HepG2 (cell line): Measurements from ENCODE around the gene SGK1. TPM values are rescaled to one million over a fixed set of nuclear protein-coding genes. Genes with fewer than 3 reads are reported as not detected.

Experiments used
- ATAC-seq: fragments of 200-7000 bp; cut with Tn5 transposase; 3 replicates; pipeline ENCODE4 v1.9.1; 2020; ENCODE audit warnings: mild to moderate bottlenecking, moderate library complexity
- BruUV-seq: library from RNA; stranded (reverse); fragments of 400-500 nt; replicated peaks from 2 replicates; lab custom pipeline; 2021; lab: Mats Ljungman, UMichigan
- CTCF ChIA-PET: fragments of 300-600 bp; formaldehyde crosslinking; extraction: SDS; loops from one replicate; lab custom pipeline; 2021; ENCODE audit warnings: low total read pairs, inconsistent platforms, low intra/inter-chr PET ratio; lab: Yijun Ruan, JAX
- POLR2A ChIA-PET: fragments of 350-600 bp; sonication (Branson Sonifier 250); formaldehyde crosslinking; loops from one replicate; lab custom pipeline; 2020; ENCODE audit warnings: antibody characterized with exemption, inconsistent platforms; lab: Yijun Ruan, JAX
- DNase-seq: peaks from one replicate; pipeline ENCODE4 v3.0.0-alpha.2; 2015; ENCODE audit warnings: low spot score
- FAIRE-seq: peaks from 3 replicates; lab custom pipeline; 2011; peaks lifted over from hg19 to GRCh38; lab: Jason Lieb, UNC
- H2AFZ ChIP-seq: one replicate; pipeline ENCODE4 v1.6.1; 2011; ENCODE audit warnings: low read length, inconsistent platforms
- H3K27ac ChIP-seq: fragments of 300-600 bp; 3 replicates; pipeline ENCODE4 v1.8.0; 2011; ENCODE audit warnings: mixed run types, mild to moderate bottlenecking, mixed read lengths, low read length, inconsistent platforms; ENCODE audit not compliant: insufficient read depth; ENCODE audit errors: extremely low read length
- H3K27me3 ChIP-seq, 2 experiments: fragments of 200-600 bp in 1 of 2; 2 replicates in 1 of 2; 3 replicates in 1 of 2; pipeline versions ENCODE4 v1.6.0 to v1.8.0; 2011; ENCODE audit warnings: low read length in 2 of 2, mild to moderate bottlenecking in 2 of 2, moderate library complexity in 2 of 2, inconsistent platforms in 1 of 2; ENCODE audit not compliant: insufficient read depth in 2 of 2, control insufficient read depth in 1 of 2
- H3K36me3 ChIP-seq, 2 experiments: fragments of 200-600 bp in 1 of 2; replicated peaks in 1 of 2; 2 replicates in 1 of 2; 3 replicates in 1 of 2; pipeline versions ENCODE4 v1.5.1 to v1.8.0; 2011; ENCODE audit warnings: low read length in 2 of 2, inconsistent platforms in 1 of 2; ENCODE audit not compliant: insufficient read depth in 2 of 2, control insufficient read depth in 1 of 2
- H3K4me1 ChIP-seq: 2 replicates; pipeline ENCODE4 v1.5.1; 2012; ENCODE audit warnings: low read length, inconsistent platforms; ENCODE audit not compliant: insufficient read depth
- H3K4me2 ChIP-seq: 2 replicates; pipeline ENCODE4 v1.6.0; 2011; ENCODE audit warnings: low read depth, low read length, inconsistent platforms
- H3K4me3 ChIP-seq, 3 experiments: fragments of 200-600 bp in 1 of 3; sonication (generic), shearing (Covaris generic) in 1 of 3; replicated peaks in 1 of 3; 2 replicates each; pipeline ENCODE4 v1.5.1; 2011 to 2016; ENCODE audit warnings: low read length in 3 of 3, inconsistent platforms in 2 of 3, low read depth in 2 of 3, mild to moderate bottlenecking in 2 of 3, control low read depth in 1 of 3, mixed read lengths in 1 of 3; ENCODE audit not compliant: insufficient read depth in 1 of 3
- H3K79me2 ChIP-seq: one replicate; pipeline ENCODE4 v1.6.1; 2011; ENCODE audit warnings: low read length, inconsistent platforms; ENCODE audit not compliant: insufficient read depth
- H3K9ac ChIP-seq: 2 replicates; pipeline ENCODE4 v1.6.0; 2011; ENCODE audit warnings: mild to moderate bottlenecking, low read depth, low read length, inconsistent platforms; ENCODE audit not compliant: insufficient read depth
- H3K9me3 ChIP-seq: 2 replicates; pipeline ENCODE4 v1.5.1; 2012; ENCODE audit warnings: mild to moderate bottlenecking, low read length
- H4K20me1 ChIP-seq: 2 replicates; pipeline ENCODE4 v1.6.0; 2011; ENCODE audit warnings: inconsistent platforms, mild to moderate bottlenecking, low read length, moderate library complexity; ENCODE audit not compliant: insufficient read depth
- ATAD3A ChIP-seq: sonication (generic); formaldehyde crosslinking; IDR thresholded peaks from 2 replicates; pipeline ENCODE4 v1.4.0; 2020; ENCODE audit warnings: missing genetic modification reagents
- GATA4 ChIP-seq: sonication (generic); IDR thresholded peaks from 2 replicates; pipeline ENCODE4 v1.6.1; 2016; ENCODE audit warnings: antibody characterized with exemption, low read depth, borderline replicate concordance
- HNRNPL ChIP-seq: fragments of 200-400 bp; formaldehyde crosslinking; IDR thresholded peaks from 2 replicates; pipeline ENCODE4 v1.6.1; 2017; ENCODE audit warnings: mild to moderate bottlenecking, low read depth, low read length
- NCOA1 ChIP-seq: sonication (generic); formaldehyde crosslinking; IDR thresholded peaks from 2 replicates; pipeline ENCODE4 v1.9.0; 2021; ENCODE audit warnings: missing genetic modification reagents
- ZKSCAN8 ChIP-seq: IDR thresholded peaks from 2 replicates; pipeline ENCODE4 v1.6.1; 2016; ENCODE audit warnings: borderline replicate concordance, missing genetic modification reagents, missing compliant biosample characterization
- ZNF205 ChIP-seq: IDR thresholded peaks from 2 replicates; pipeline ENCODE4 v1.6.1; 2018; ENCODE audit warnings: missing biosample characterization, missing genetic modification reagents
- ZNF24 ChIP-seq: fragments of 450-650 bp; IDR thresholded peaks from 2 replicates; pipeline ENCODE4 v1.6.1; 2017; ENCODE audit warnings: antibody characterized with exemption, mild to moderate bottlenecking
- ZNF431 ChIP-seq: sonication (generic); formaldehyde crosslinking; IDR thresholded peaks from 2 replicates; pipeline ENCODE4 v1.9.0; 2022; ENCODE audit warnings: missing genetic modification reagents, low read depth, mild to moderate bottlenecking, borderline replicate concordance
- ZNF782 ChIP-seq: sonication (generic); formaldehyde crosslinking; IDR thresholded peaks from 2 replicates; pipeline ENCODE4 v1.4.0; 2020; ENCODE audit warnings: missing genetic modification reagents, mild to moderate bottlenecking, borderline replicate concordance
- ZNF816 ChIP-seq: sonication (generic); formaldehyde crosslinking; IDR thresholded peaks from 2 replicates; pipeline ENCODE4 v1.8.0; 2022; ENCODE audit warnings: missing genetic modification reagents, mild to moderate bottlenecking, borderline replicate concordance
- WGBS: methylation state at CpG from one replicate; pipeline ENCODE4 v1.1.6; 2017; ENCODE audit warnings: low lambda C conversion rate; 5-methylcytosine and 5-hydroxymethylcytosine counted together
- in situ Hi-C: cut with HindIII; loops from 2 replicates; pipeline ENCODE4 v1.10.0; 2017; ENCODE audit warnings: low pct_unique_long_range_greater_than_20kb; ENCODE audit not compliant: extremely low pct_ligation_motif_present
- intact Hi-C: fragments of 100-400 bp; cut with micrococcal nuclease; formaldehyde crosslinking; loops from one replicate; pipeline ENCODE4 v1.10.0; 2022; ENCODE audit not compliant: unreplicated experiment
- polyA plus RNA-seq, 8 experiments: library from polyadenylated mRNA; depleted of rRNA in 3 of 8; stranded (reverse) in 7 of 8; unstranded in 1 of 8; fragments of >200 nt; fragmentation: Illumina TruSeq in 4 of 8; extraction: Trizol in 4 of 8; gene quantifications; 2 replicates each; pipeline versions ENCODE4 v1.2.1 to v1.2.3, GENCODE V29; 2011 to 2016; ENCODE audit warnings: low read depth in 4 of 8, missing spikeins in 1 of 8, mixed read lengths in 1 of 8; ENCODE audit not compliant: insufficient read depth in 1 of 8
- total RNA-seq, 5 experiments: library from RNA; depleted of rRNA; stranded (reverse); fragments of >200 nt; fragmentation: Illumina TruSeq; extraction: Trizol; gene quantifications; 2 replicates each; pipeline ENCODE4 v1.2.3, GENCODE V29; 2016; ENCODE audit warnings: low read depth in 1 of 5
- TF ChIP-seq, protein P1 (sequence below): sonication (generic); formaldehyde crosslinking; IDR thresholded peaks from 2 replicates; pipeline ENCODE4 v1.5.1; 2020; ENCODE audit warnings: missing genetic modification reagents, mild to moderate bottlenecking, borderline replicate concordance
- TF ChIP-seq, protein P2 (sequence below): sonication (generic); formaldehyde crosslinking; IDR thresholded peaks from 2 replicates; pipeline ENCODE4 v1.4.0; 2020; ENCODE audit warnings: missing genetic modification reagents
- TF ChIP-seq, protein P3 (sequence below): sonication (generic); formaldehyde crosslinking; IDR thresholded peaks from 2 replicates; pipeline ENCODE4 v1.5.0; 2020; ENCODE audit warnings: missing genetic modification reagents, mild to moderate bottlenecking, borderline replicate concordance

SGK1 gene
- total and polyA plus RNA-seq, 2 of the 13 experiments (the other 11 are each of a cell fraction or from before 2014, with no cell fraction given): 56.1 to 56.2 TPM

DNA sequence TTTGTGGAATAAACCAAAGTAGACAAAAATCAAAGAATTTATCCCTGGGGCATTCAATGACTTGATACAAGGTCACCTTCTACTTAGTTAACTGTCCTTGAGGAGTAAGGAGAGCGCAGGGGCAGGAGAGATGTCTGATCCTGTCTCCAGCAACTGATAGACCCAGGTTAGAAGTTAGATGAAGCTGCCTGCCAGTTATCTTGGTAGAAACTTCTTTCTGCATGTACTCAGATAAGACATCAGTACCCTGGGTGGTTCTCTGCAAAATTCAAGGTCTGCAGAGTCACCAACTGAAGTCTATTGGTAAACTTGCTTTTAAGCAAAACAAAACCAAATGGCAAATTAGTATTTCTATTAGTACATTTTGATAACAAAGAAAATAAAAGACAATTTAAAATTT is 2.7 kb downstream of the SGK1 start (continued):
- no peak for TF ChIP-seq ATAD3A (CRISPR knock-in tag)

DNA sequence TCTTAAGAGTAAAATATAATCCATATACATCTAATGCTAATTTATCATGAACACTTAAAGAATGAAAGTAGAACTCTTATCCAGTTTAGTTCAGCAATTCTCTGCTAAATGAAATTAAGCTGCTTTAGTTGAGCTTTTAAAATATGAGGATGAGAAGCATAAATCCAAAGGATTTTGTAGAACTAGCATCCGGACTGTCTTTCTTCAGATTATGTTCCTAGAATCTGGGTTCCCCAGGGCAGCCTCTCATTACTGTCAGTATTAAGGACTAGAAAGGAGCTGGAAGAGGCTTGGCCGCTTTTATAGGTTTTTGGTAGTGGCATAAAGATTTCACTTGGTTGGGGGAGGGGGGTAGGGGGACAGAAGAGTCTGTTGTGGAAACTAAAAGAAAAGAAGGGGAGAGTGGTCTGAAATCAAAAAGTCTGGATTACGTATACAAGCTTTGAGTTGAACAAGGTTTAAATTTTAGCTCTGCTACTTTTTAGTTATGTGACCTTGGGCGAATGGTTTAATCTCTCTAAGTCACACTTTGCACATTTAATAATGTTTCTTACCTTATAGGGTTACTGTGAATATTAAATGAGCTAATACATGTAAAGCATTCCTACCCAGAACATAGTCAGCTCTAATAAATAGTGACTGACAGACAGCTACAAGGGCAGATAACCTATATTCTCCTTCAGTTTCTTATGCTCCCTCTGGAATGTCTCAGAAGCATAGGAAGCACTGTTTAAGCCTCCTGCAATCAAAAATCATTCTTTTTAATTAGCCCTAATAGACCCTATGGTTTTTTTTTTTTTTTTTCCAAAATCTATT is 3.7 kb downstream of the SGK1 start:
- Histone ChIP-seq H3K9ac (no peak overlapping the region), H3K4me2 (no peak overlapping the region), H3K9me3 (no peaks in the 10 kb centered on the region), H3K27me3 (peaks cover 2 to 27% of the 10 kb centered on the region in 2 experiments; a peak in 4 of 5 replicates), H4K20me1 (no peaks in the 10 kb centered on the region), H3K4me3 (no peak overlapping the region), H3K27ac (no peak overlapping the region), H2AFZ (no peak overlapping the region), H3K36me3 (no peaks in the 10 kb centered on the region), H3K4me1 (no peaks in the 10 kb centered on the region), H3K79me2 (no peaks in the 10 kb centered on the region)
- no TSS peak for BruUV-seq
- WGBS: 42% methylated on average over 4 of the region's 4 CpGs
- TF ChIP-seq HNRNPL (no peak), ZNF816 (no peak), ZNF782 (no peak), ZNF24 (no peak), GATA4 (no peak), NCOA1 (no peak), ZNF205 (no peak), ZKSCAN8 (no peak), ZNF431 (no peak)
- TF ChIP-seq, protein P1, sequence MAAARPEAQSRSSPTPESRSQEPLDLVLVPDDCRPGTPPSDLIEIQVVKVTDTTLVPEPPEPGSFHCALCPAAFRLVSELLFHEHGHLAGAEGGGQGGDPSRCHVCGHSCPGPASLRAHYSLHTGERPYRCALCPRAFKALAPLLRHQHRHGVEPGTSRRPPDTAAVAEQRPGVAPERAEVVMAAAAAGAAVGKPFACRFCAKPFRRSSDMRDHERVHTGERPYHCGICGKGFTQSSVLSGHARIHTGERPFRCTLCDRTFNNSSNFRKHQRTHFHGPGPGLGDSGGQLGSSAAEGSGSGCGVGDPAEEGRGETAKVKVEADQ: no peak
- TF ChIP-seq, protein P2, sequence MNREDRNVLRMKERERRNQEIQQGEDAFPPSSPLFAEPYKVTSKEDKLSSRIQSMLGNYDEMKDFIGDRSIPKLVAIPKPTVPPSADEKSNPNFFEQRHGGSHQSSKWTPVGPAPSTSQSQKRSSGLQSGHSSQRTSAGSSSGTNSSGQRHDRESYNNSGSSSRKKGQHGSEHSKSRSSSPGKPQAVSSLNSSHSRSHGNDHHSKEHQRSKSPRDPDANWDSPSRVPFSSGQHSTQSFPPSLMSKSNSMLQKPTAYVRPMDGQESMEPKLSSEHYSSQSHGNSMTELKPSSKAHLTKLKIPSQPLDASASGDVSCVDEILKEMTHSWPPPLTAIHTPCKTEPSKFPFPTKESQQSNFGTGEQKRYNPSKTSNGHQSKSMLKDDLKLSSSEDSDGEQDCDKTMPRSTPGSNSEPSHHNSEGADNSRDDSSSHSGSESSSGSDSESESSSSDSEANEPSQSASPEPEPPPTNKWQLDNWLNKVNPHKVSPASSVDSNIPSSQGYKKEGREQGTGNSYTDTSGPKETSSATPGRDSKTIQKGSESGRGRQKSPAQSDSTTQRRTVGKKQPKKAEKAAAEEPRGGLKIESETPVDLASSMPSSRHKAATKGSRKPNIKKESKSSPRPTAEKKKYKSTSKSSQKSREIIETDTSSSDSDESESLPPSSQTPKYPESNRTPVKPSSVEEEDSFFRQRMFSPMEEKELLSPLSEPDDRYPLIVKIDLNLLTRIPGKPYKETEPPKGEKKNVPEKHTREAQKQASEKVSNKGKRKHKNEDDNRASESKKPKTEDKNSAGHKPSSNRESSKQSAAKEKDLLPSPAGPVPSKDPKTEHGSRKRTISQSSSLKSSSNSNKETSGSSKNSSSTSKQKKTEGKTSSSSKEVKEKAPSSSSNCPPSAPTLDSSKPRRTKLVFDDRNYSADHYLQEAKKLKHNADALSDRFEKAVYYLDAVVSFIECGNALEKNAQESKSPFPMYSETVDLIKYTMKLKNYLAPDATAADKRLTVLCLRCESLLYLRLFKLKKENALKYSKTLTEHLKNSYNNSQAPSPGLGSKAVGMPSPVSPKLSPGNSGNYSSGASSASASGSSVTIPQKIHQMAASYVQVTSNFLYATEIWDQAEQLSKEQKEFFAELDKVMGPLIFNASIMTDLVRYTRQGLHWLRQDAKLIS (CRISPR knock-in tag): no peak
- TF ChIP-seq, protein P3, sequence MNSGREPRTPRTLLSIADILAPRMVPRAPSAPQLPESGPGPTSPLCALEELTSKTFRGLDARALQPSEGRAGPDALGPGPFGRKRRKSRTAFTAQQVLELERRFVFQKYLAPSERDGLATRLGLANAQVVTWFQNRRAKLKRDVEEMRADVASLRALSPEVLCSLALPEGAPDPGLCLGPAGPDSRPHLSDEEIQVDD (CRISPR knock-in tag): no peak
- no peak for DNase-seq
- FAIRE-seq: no peak
- CTCF ChIA-PET: no interaction called here
- in situ Hi-C loops: no loop called here
- intact Hi-C loops: no loop called here
- POLR2A ChIA-PET: no interaction called here
- ATAC-seq: no peak
